H1 (cell line): ENCODE measurements around the gene BICD1. TPM values are rescaled to one million over a fixed set of nuclear protein-coding genes. Genes with fewer than 3 reads are reported as not detected.

Source experiments
- ASH2L ChIP-seq: fragments of 200-600, 300-600 bp; sonication (generic); IDR thresholded peaks from one replicate; pipeline ENCODE4 v1.7.1; 2017; ENCODE audit warnings: low read length
- RBBP5 ChIP-seq: IDR thresholded peaks from 2 replicates; pipeline ENCODE4 v1.7.1; 2012; ENCODE audit warnings: low read depth, mild to moderate bottlenecking, inconsistent platforms, low read length, moderate library complexity, borderline replicate concordance
- polyA plus RNA-seq, 7 experiments: library from polyadenylated mRNA; depleted of rRNA in 3 of 7; stranded (reverse) in 5 of 7; unstranded in 2 of 7; fragments of >200 nt in 5 of 7; fragments of 200-250 nt in 2 of 7; gene quantifications; 1 replicate in 5 of 7; 2 replicates in 1 of 7; 4 replicates in 1 of 7; pipeline versions ENCODE4 v1.2.1 to v1.2.3, GENCODE V29; 2011 to 2013; ENCODE audit warnings: missing spikeins in 2 of 7, mixed read lengths in 2 of 7
- total RNA-seq: library from RNA; stranded (reverse); fragmentation: NEBNext Ultra II Directional; extraction: Animal tissue kit (Norgen Biotek cat#: 25700); gene quantifications from 2 replicates; pipeline ENCODE4 v1.2.1, GENCODE V29; 2021

The BICD1 gene
- total and polyA plus RNA-seq, 2 of the 8 experiments (the other 6 are each of a cell fraction or from before 2014, with no cell fraction given): 34.1 to 58.4 TPM

DNA sequence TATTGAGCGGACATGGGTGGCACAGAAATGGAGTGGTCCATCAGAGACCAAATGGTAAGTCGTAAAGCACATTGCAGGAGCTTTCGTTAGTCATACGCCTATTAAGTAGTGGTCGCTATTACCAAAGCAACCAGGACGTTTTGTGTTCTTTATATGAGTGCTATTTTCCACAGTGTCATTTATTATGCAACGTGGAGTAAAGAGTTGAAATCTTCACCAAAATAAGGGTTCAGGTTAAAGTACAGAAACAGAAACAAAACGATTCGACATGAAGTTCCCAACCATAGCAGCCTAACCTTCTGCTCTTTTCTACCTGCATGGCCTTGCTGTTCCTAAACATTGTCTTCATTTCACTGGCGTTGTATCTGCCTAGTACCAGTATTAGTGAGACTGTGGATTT lies 272.6 kb downstream of the BICD1 start (continued):
- TF ChIP-seq ASH2L (no peak), RBBP5 (no peak)
